Adrenal gland (tissue), 5 donors: ENCODE data around the gene CIDEC.

ENCODE experiments used
- CTCF ChIP-seq, 6 experiments: fragments of 450-650 bp in 4 of 6; fragments of 200-600 bp in 2 of 6; sonication (generic) in 1 of 6; IDR thresholded peaks; 1 replicate in 5 of 6; 2 replicates in 1 of 6; pipeline versions ENCODE4 v1.5.1 to v1.8.0; 2016 to 2021; ENCODE audit warnings: antibody characterized with exemption in 6 of 6, mild to moderate bottlenecking in 2 of 6, moderate library complexity in 1 of 6
- POLR2A ChIP-seq, 2 donors: fragments of 450-650 bp; IDR thresholded peaks; one replicate each; pipeline ENCODE4 v1.6.1; 2017; ENCODE audit warnings: antibody characterized with exemption in 2 of 2, mild to moderate bottlenecking in 2 of 2, moderate library complexity in 1 of 2
- donor health status: DM: no; HTN: no; CAD: no.

DNA sequence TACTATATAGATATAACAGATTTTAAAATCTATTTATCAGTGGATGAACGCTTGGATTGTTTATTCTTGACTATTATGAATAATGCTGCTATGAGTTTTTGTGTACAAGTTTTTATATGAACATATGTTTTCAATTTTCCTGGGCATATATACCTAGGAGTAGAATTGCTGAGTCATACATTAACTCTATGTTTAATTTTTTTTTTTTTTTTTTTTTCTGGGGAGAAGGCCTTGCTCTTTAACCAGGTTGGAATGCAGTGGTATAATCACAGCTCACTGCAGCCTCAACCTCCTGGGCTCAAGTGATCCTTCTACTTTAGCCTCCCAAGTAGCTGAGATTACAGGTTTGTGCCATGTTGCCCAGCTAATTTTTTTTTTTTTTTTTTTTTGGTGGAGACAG is 9.1 kb downstream of the CIDEC start:
- TF ChIP-seq POLR2A (IDR thresholded peaks at IDR 0.05) = no peak
- no peak for TF ChIP-seq CTCF (IDR thresholded peaks at IDR 0.05)
